K562 (cell line): ENCODE results near the gene DDX5. TPM values are rescaled to one million over a fixed set of nuclear protein-coding genes. Genes with fewer than 3 reads are reported as not detected.

Experiments
- BRCA1 ChIP-seq, 2 experiments: fragments of 450-650 bp in 1 of 2; sonication (generic) in 1 of 2; formaldehyde crosslinking in 1 of 2; IDR thresholded peaks; 2 replicates each; pipeline versions ENCODE4 v1.5.0 to v1.6.1; 2017 to 2020; ENCODE audit warnings: mild to moderate bottlenecking in 1 of 2, missing genetic modification reagents in 1 of 2
- CCNT2 ChIP-seq: IDR thresholded peaks from 2 replicates; pipeline ENCODE4 v1.6.1; 2011; ENCODE audit warnings: borderline replicate concordance, low read depth, mild to moderate bottlenecking, moderate library complexity, mixed read lengths, low read length; ENCODE audit not compliant: insufficient read length; ENCODE audit errors: extremely low read depth
- CSDE1 ChIP-seq, 2 experiments: fragments of 450-650 bp; IDR thresholded peaks; 2 replicates each; pipeline ENCODE4 v1.6.1; 2016; ENCODE audit warnings: mild to moderate bottlenecking in 1 of 2
- GATA2 ChIP-seq: sonication (generic); formaldehyde crosslinking; IDR thresholded peaks from 2 replicates; pipeline ENCODE4 v1.4.0; 2020; ENCODE audit warnings: mild to moderate bottlenecking, missing genetic modification reagents
- HMGN3 ChIP-seq: IDR thresholded peaks from 2 replicates; pipeline ENCODE4 v1.6.1; 2011; ENCODE audit warnings: borderline replicate concordance, low read depth, mild to moderate bottlenecking, mixed read lengths, low read length; ENCODE audit not compliant: insufficient read length; ENCODE audit errors: extremely low read depth
- NR2C2 ChIP-seq, 2 experiments: fragments of 200-800 bp in 1 of 2; sonication (Bioruptor generic) in 1 of 2; sonication (generic) in 1 of 2; formaldehyde crosslinking in 1 of 2; IDR thresholded peaks; 2 replicates each; pipeline versions ENCODE4 v1.6.1 to v1.8.0; 2016 to 2022; ENCODE audit warnings: mild to moderate bottlenecking in 1 of 2, missing compliant biosample characterization in 1 of 2, missing genetic modification characterization in 1 of 2, missing genetic modification reagents in 1 of 2
- RBM15 ChIP-seq: fragments of 200-400 bp; formaldehyde crosslinking; IDR thresholded peaks from 2 replicates; pipeline ENCODE4 v1.6.1; 2018; ENCODE audit warnings: mild to moderate bottlenecking, low read length, moderate library complexity; ENCODE audit not compliant: insufficient read depth
- SRSF3 ChIP-seq: fragments of 200-400 bp; formaldehyde crosslinking; IDR thresholded peaks from 2 replicates; pipeline ENCODE4 v1.6.1; 2016; ENCODE audit warnings: mild to moderate bottlenecking, low read length, moderate library complexity; ENCODE audit not compliant: insufficient read depth
- TAF9B ChIP-seq: fragments of 450-650 bp; IDR thresholded peaks from 2 replicates; pipeline ENCODE4 v1.6.1; 2018; ENCODE audit warnings: mild to moderate bottlenecking; ENCODE audit not compliant: partially characterized antibody
- TBL1XR1 ChIP-seq, 2 experiments: IDR thresholded peaks; 2 replicates each; pipeline ENCODE4 v1.6.1; 2012; ENCODE audit warnings: improper control_type of control experiment in 2 of 2, low read length in 2 of 2, mild to moderate bottlenecking in 1 of 2
- TFAM ChIP-seq: fragments of 250-450 bp; sonication (Bioruptor Pico); conservative IDR thresholded peaks from 2 replicates; pipeline ENCODE4 v1.5.0; 2021; ENCODE audit warnings: mild to moderate bottlenecking, moderate library complexity
- THAP12 ChIP-seq: fragments of 250-450 bp; sonication (Bioruptor Pico); IDR thresholded peaks from 2 replicates; pipeline ENCODE4 v1.9.0; 2021; ENCODE audit warnings: mild to moderate bottlenecking, inconsistent platforms
- TOE1 ChIP-seq, 2 experiments: fragments of 450-650 bp in 1 of 2; sonication (generic) in 1 of 2; formaldehyde crosslinking in 1 of 2; IDR thresholded peaks; 2 replicates each; pipeline versions ENCODE4 v1.7.1 to v1.8.0; 2016 to 2022; ENCODE audit warnings: borderline replicate concordance in 2 of 2, mild to moderate bottlenecking in 2 of 2, antibody characterized with exemption in 1 of 2, inconsistent platforms in 1 of 2, low read depth in 1 of 2, missing genetic modification reagents in 1 of 2, moderate library complexity in 1 of 2
- ZBTB9 ChIP-seq: fragments of 450-650 bp; formaldehyde crosslinking; IDR thresholded peaks from 2 replicates; pipeline ENCODE4 v1.4.0; 2020; ENCODE audit warnings: mild to moderate bottlenecking, moderate library complexity
- ZNF282 ChIP-seq: sonication (generic); formaldehyde crosslinking; IDR thresholded peaks from 2 replicates; pipeline ENCODE4 v1.8.1; 2023; ENCODE audit warnings: missing genetic modification reagents
- polyA plus RNA-seq, 8 experiments: library from polyadenylated mRNA; depleted of rRNA in 4 of 8; stranded (reverse) in 5 of 8; unstranded in 3 of 8; fragments of >200 nt; fragmentation: Nextera tagmentation in 2 of 8; fragmentation: Illumina TruSeq in 1 of 8; extraction: Ambion mirVana in 2 of 8; extraction: Trizol in 1 of 8; gene quantifications; 2 replicates each; pipeline versions ENCODE4 v1.2.1 to v1.2.3, GENCODE V29; 2011 to 2014; ENCODE audit warnings: inconsistent platforms in 1 of 8, missing spikeins in 1 of 8
- total RNA-seq, 7 experiments: library from RNA; depleted of rRNA in 6 of 7; stranded (reverse); fragments of >200 nt in 6 of 7; fragmentation: Illumina TruSeq in 2 of 7; extraction: Trizol in 2 of 7; gene quantifications; 2 replicates each; pipeline versions ENCODE4 v1.2.1 to v1.2.3, GENCODE V29; 2011 to 2021; ENCODE audit warnings: low replicate concordance in 1 of 7
- TF ChIP-seq, protein P1 (sequence below): sonication (generic); formaldehyde crosslinking; IDR thresholded peaks from 2 replicates; pipeline ENCODE4 v1.8.0; 2023; ENCODE audit warnings: mild to moderate bottlenecking, missing genetic modification reagents

Gene DDX5
- total and polyA plus RNA-seq, 9 of the 15 experiments (the other 6 are each of a cell fraction or from before 2014, with no cell fraction given) = 306 to 1,639 (median 604) TPM

- TF ChIP-seq, protein P1, sequence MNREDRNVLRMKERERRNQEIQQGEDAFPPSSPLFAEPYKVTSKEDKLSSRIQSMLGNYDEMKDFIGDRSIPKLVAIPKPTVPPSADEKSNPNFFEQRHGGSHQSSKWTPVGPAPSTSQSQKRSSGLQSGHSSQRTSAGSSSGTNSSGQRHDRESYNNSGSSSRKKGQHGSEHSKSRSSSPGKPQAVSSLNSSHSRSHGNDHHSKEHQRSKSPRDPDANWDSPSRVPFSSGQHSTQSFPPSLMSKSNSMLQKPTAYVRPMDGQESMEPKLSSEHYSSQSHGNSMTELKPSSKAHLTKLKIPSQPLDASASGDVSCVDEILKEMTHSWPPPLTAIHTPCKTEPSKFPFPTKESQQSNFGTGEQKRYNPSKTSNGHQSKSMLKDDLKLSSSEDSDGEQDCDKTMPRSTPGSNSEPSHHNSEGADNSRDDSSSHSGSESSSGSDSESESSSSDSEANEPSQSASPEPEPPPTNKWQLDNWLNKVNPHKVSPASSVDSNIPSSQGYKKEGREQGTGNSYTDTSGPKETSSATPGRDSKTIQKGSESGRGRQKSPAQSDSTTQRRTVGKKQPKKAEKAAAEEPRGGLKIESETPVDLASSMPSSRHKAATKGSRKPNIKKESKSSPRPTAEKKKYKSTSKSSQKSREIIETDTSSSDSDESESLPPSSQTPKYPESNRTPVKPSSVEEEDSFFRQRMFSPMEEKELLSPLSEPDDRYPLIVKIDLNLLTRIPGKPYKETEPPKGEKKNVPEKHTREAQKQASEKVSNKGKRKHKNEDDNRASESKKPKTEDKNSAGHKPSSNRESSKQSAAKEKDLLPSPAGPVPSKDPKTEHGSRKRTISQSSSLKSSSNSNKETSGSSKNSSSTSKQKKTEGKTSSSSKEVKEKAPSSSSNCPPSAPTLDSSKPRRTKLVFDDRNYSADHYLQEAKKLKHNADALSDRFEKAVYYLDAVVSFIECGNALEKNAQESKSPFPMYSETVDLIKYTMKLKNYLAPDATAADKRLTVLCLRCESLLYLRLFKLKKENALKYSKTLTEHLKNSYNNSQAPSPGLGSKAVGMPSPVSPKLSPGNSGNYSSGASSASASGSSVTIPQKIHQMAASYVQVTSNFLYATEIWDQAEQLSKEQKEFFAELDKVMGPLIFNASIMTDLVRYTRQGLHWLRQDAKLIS (CRISPR knock-in tag) = peak; percentile 100; the same call in 1 of the 2 replicates
- peak; percentile 33 for TF ChIP-seq TAF9B
- peak; percentile 80 for TF ChIP-seq THAP12
- TF ChIP-seq RBM15 = peak; percentile 66; the same call in 1 of the 2 replicates
- TF ChIP-seq BRCA1 (IDR thresholded peaks at IDR 0.05) = no peak
- 0 out of 2 replicates have a peak, but pooled peaks have one; percentile 70 for TF ChIP-seq BRCA1 (CRISPR knock-in tag; IDR thresholded peaks at IDR 0.05)
- TF ChIP-seq TBL1XR1 (IDR thresholded peaks at IDR 0.05; ENCODE audit: low read length in 2 of 2) = 0 out of 4 replicates have a peak, but pooled peaks of 1 of the 2 experiments have one; percentile 47
- peak; percentile 82 for TF ChIP-seq CCNT2
- no peak for TF ChIP-seq SRSF3
- no peak; the same call in 1 of the 2 replicates for TF ChIP-seq NR2C2 (CRISPR knock-in tag; IDR thresholded peaks at IDR 0.05)
- TF ChIP-seq NR2C2 (tag; IDR thresholded peaks at IDR 0.05) = no peak
- 0 out of 2 replicates have a peak, but pooled peaks have one; percentile 55 for TF ChIP-seq ZNF282 (CRISPR knock-in tag)
- peak; percentile 81; the same call in 1 of the 2 replicates for TF ChIP-seq ZBTB9 (CRISPR knock-in tag)
- peak; percentile 81 for TF ChIP-seq HMGN3
- TF ChIP-seq CSDE1 (IDR thresholded peaks at IDR 0.05) = peak; percentile 60 to 76; a peak in 3 of 4 replicates
- no peak for TF ChIP-seq TFAM (CRISPR knock-in tag)
- TF ChIP-seq GATA2 (CRISPR knock-in tag) = no peak
- TF ChIP-seq TOE1 (IDR thresholded peaks at IDR 0.05; ENCODE audit: borderline replicate concordance) = peak; percentile 26; the same call in 1 of the 2 replicates
- TF ChIP-seq TOE1 (CRISPR knock-in tag; IDR thresholded peaks at IDR 0.05; ENCODE audit: borderline replicate concordance, low read depth) = no peak; the same call in 1 of the 2 replicates
Measured at GRCh38 chr17:64505340-64506200, 519 bp downstream of the DDX5 start (continued).
